ENCODE results near the gene TOX2.
"Not testable (repeated sequence)": the region's sequence is repeated elsewhere in the genome, so short reads cannot be mapped to it uniquely, and the experiment has no call there.

TOX2 gene

DNA sequence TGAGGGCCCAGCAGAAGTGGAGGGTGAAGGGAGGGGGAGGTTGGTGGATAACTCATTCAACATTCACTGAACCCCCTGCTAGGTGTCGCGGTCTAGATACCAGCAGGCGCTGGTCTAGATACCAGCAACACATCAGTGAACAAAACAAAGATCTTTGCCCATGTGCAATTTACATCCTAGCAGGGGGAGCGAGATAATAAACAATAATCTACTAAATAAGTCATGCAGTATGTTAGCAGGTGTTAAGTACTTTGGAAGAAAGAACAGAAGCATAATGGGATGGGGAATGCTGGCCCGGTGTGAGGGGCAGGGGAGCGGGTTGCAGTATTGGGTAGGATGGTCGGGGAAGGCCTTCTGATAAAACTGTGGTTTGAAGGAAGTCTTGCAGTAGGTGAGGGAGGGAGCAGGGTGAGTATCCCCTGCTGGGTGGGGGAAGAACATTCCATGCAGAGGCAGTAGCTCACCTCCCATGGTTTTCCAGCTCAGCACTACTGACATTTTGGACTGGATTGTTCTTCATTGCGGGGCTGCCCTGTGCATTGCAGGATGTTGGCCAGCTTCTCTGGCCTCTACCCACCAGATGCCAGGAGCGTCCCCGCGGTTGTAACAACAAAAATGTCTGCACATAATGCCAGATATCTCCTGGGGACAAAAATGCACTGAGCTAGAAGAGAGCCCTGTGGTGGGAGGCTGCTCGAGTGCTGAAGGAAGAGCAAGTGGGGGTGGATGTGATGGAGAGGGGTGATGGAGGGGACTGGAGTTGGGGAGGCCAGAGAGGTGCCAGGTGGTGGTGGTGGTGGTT is 117.3 kb downstream of the TOX2 start:
- DNase-seq (ENCODE audit: low read depth, low spot score) = no peak

DNA sequence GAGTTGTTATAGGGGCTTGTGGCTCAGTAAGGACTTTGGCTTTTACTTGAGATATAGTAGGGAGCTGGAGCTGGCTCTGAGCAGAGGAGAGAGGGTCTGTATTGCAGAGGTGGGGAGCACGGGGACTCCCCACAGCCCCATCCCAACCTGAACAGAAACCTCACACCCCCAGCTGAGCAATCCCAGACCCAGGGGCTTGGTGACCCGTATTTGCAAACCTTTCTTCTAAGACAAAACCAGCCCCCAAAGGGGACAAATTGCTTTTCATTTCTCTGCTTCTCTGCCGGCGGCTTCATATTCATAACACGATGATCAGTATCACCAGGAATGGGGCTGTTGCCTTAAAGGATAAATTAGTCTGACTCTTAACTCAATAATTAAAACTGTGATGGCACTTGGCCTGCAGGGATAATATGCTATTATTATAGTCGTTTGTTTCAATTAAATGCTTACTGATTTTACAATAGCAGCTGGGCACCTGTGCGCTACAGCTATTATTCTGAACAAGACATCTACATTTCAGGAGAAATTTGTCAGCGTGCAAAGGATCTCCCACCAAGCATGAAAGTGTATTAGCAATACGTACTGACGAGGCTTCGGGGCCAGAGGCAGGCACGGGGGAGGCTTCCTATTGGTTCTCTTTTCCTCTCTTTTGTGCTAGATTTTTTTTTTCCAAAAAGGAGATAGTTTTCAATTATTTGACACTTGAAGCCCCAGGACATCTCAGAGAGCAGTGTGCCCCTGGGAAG is 118.1 kb downstream of the TOX2 start:
- DNase-seq (ENCODE audit: low read depth, low spot score) = no peak

DNA sequence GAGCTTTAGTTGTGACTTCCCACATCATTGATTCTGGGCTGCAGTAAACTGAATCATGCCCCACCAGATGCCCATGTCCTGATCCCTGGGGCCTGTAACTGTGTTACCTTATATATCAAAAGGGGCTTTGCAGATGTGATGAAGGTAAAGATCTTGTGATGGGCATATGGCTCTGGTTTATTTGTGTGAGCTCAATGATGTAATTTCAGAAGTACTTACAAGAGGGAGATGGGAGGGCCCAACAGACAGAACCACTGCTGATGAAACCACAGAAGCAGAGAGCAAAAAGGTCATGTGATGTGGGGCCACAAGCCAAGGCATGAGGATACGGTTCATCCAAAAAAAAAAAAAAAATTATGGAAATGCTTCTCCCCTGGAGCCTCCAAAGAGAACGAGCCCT is 118.7 kb downstream of the TOX2 start:
- no peak for DNase-seq (ENCODE audit: low read depth, low spot score)

- DNase-seq (ENCODE audit: low read depth, low spot score) = no peak
These were observed 119.2 kb downstream of the TOX2 start for GRCh38 chr20:44033873-44034272.

DNA sequence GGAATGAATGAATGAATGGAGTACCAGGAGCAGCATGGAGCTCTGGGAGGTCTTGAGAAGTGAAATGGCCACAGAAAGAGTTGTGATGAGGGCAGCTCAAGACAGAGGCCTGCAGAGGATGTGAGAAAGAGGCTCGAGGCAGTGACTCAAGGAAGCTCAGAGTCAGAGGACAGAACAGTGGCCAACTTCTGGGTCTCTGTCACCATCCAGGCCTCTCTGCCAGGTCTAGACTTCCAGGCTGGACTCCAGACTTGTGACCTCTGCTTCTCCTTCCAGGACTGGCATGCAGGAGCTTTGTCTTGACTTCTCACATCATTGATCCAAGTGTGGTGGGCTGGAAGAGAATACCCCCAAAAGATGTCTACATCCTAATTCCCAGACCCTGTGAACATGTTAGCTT is 119.8 kb downstream of the TOX2 start:
- DNase-seq (ENCODE audit: low read depth, low spot score) = no peak

DNA sequence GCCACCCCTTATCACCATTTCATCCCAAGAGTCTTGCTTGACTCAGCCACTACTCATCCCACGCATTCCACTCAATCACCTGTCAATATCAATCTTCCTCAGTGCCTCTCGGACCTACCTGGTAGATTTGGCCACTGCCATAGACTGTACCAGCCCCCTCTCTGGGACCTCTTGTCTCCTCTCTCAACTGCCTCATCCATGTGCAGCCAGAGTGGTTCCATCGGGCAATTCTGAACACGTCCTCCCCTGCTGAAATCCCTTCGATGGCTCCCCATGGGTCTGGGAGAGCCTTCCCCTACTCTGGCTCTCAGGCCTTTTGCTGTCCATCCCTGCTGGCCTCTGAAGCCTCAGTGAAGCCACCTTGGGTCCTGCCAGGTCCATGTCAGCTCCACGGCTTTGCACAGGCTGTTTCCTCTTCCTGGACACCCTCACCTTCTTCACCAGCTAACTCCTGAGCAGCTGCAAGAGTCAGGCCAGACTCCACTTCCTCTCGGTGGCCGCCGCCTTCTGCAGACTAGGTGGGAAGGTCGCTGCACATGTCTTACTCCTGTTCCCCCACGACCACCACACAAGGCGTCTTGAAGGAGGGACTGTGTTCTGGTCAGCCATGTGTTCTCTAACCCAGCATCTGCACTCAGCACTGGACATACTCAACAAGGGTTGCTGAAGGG is 120.4 kb downstream of the TOX2 start:
- no peak for DNase-seq (ENCODE audit: low read depth, low spot score)

- no peak for DNase-seq (ENCODE audit: low read depth, low spot score)
These were observed 121.3 kb downstream of the TOX2 start for GRCh38 chr20:44035924-44036323.

DNA sequence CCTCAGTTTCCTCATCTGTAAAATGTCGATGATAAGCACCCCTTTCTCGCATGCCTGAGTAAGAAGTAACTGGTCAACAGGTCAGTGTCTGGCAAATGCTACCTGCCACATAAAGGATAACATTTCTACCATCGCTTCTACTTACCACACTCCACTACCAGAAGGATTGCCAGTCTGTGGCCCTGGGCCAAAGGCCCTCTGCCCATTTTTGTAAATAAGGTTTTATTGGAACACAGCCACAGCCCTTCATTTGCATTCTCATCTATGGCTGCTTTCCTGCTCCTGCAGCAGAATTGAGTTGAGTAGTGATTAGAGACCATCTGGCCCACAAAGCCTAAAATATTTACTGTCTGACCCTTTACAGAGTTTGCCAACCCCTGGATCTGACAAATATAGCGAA is 121.8 kb downstream of the TOX2 start:
- no peak for DNase-seq (ENCODE audit: low read depth, low spot score)

DNA sequence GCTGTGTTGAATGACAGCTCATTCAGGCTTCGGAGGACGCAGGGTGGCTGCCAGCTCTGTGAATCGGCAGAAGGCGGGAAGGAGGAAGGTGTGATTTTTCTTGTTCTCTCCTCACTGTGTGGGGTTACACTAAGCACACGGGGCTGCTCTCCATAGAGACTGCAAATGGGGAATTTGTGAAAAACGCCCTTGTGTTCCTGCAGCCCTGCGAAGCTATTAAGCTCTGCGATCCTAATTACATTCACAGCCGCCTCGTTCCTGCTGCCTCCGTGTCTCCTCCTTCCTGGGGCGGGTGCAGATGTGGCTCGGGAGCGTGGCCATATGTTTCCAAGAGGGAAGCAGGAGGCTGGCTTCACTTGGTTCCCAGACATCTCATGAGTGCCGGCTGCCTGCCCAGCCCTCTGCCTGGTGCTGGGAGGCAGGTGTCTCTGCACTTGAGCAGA is 124.0 kb downstream of the TOX2 start:
- DNase-seq (ENCODE audit: low read depth, low spot score) = no peak

DNA sequence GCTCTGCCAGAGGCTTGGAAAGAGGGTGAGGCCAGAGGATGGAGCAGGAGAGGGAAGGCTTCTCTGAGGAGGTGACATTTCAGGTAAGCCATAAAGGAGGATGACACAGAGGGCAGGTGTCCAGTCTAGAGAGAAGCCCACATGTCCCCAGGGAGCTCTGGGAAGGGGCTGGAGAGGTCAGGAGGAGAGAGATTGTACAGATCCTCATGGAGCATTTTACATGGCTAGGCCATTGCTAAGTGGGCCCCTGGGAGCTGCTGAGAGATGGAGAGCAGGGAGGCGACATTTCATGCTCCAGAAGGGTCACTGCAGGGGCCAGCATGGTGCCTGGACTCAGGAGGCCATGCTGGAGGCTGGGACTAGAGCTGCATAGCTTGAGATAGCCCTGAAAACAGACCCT is 124.5 kb downstream of the TOX2 start:
- no peak for DNase-seq (ENCODE audit: low read depth, low spot score)

- DNase-seq (ENCODE audit: low read depth, low spot score) = no peak
These were observed 125.1 kb downstream of the TOX2 start for GRCh38 chr20:44039741-44040140.

GRCh38 chr20:44040202-44040915 is 125.7 kb downstream of the TOX2 start:
- DNase-seq (ENCODE audit: low read depth, low spot score) = no peak

DNA sequence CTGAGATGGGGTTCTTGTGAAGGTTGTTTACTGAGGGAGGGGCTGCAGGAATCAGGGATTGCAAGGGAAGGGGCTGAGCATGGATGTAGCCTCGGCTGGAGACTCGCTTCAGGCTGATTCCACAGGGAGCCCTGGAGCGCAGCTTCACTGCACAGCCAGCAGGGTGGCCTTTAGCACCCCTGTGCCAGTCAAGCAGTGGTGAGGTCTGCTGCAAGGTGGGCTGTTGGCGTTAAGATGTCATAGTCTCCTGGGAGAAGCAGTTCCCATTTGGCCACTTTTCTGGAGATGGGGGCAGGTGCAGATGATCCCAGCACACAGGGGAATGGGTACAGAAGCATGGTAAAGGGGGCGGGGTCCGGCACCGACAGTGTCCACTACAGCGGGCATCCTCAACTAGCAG is 126.3 kb downstream of the TOX2 start:
- no peak for DNase-seq (ENCODE audit: low read depth, low spot score)

GRCh38 chr20:44044712-44045111 is 130.1 kb downstream of the TOX2 start:
- not testable (repeated sequence) for DNase-seq (ENCODE audit: low read depth, low spot score)

DNA sequence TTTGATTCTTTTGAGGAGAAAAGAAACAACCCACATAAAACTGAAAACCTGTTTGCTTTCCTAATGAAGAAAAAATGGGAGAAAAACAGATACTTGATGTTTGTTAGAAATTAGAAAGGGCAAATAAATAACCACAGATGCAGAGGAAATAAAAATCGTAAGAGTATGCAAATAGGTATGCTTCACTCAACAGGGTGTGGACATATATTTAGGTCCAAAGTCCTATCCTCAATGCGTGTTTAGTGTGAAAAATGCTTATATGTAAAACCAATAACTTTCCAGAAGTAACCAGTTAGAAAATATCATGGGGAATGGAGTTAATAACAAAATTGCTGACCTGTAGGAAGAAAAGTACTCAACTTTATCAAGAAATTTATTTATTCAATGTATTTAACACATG is 135.7 kb downstream of the TOX2 start:
- DNase-seq (ENCODE audit: low read depth, low spot score) = no peak

- no peak for DNase-seq (ENCODE audit: low read depth, low spot score)
These were observed 136.4 kb downstream of the TOX2 start for GRCh38 chr20:44050925-44051660.

DNA sequence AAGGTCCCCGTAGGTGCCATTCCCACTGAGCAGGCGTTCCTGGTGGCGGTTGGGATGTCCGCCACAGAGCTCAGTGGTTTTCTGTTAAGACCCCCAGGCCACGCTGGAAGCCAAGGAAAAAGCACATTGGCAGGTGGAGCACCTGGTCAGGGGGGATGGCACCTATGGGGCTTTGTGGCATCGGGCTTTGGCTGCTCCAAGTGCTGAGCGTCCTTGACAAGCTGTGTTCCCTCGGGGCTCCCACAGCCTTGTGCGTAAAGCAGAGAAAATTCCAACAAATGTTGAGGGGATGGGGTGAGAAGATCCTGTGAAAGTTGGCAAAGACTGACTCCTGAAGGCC is 137.0 kb downstream of the TOX2 start:
- DNase-seq (ENCODE audit: low read depth, low spot score) = no peak

- DNase-seq (ENCODE audit: low read depth, low spot score) = no peak
These were observed 137.5 kb downstream of the TOX2 start for GRCh38 chr20:44052166-44052565.

- DNase-seq (ENCODE audit: low read depth, low spot score) = no peak
These were observed 138.4 kb downstream of the TOX2 start for GRCh38 chr20:44053046-44053445.

- DNase-seq (ENCODE audit: low read depth, low spot score) = no peak
These were observed 139.5 kb downstream of the TOX2 start for GRCh38 chr20:44054118-44054517.

GRCh38 chr20:44054849-44055248 is 140.2 kb downstream of the TOX2 start:
- DNase-seq (ENCODE audit: low read depth, low spot score) = no peak

Measured in activated CD4-positive, CD25-positive, alpha-beta regulatory T cell treated with anti-CD3 and anti-CD28 coated beads, Interleukin-2, amount 50 U/mL, for 16 hours (primary cell).